ENCODE results near the gene CNTNAP2. TPM values are rescaled to one million over a fixed set of nuclear protein-coding genes. Genes with fewer than 3 reads are reported as not detected.

Gene CNTNAP2
- total and polyA plus RNA-seq, 9 of the 15 experiments (the other 6 are each of a cell fraction or from before 2014, with no cell fraction given), result 0.04 to 0.62 (median 0.09) TPM; not detected in 4

DNA sequence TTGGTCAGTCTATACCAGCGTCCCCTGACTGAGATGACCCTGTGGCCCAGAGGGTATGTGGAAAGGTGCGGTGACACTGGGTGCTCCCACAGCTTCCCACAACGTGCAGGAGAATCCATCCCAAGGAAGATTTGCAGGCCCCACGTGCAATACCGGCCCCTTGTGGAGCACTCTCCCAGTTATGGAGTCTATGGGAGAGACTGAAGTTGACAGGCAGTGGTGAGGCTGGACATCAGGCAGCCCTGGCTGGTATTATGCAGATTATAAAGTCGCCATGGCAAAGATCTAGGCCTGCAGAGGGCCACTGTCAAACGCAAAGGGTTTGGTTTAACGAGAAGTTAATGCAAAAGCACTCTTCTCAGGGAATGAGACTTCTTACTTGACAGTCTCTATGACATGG, 2039.2 kb downstream of the CNTNAP2 start:
- TF ChIP-seq, protein P1, sequence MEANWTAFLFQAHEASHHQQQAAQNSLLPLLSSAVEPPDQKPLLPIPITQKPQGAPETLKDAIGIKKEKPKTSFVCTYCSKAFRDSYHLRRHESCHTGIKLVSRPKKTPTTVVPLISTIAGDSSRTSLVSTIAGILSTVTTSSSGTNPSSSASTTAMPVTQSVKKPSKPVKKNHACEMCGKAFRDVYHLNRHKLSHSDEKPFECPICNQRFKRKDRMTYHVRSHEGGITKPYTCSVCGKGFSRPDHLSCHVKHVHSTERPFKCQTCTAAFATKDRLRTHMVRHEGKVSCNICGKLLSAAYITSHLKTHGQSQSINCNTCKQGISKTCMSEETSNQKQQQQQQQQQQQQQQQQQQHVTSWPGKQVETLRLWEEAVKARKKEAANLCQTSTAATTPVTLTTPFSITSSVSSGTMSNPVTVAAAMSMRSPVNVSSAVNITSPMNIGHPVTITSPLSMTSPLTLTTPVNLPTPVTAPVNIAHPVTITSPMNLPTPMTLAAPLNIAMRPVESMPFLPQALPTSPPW (CRISPR knock-in tag; IDR thresholded peaks at IDR 0.05), result no peak
- TF ChIP-seq, protein P2, sequence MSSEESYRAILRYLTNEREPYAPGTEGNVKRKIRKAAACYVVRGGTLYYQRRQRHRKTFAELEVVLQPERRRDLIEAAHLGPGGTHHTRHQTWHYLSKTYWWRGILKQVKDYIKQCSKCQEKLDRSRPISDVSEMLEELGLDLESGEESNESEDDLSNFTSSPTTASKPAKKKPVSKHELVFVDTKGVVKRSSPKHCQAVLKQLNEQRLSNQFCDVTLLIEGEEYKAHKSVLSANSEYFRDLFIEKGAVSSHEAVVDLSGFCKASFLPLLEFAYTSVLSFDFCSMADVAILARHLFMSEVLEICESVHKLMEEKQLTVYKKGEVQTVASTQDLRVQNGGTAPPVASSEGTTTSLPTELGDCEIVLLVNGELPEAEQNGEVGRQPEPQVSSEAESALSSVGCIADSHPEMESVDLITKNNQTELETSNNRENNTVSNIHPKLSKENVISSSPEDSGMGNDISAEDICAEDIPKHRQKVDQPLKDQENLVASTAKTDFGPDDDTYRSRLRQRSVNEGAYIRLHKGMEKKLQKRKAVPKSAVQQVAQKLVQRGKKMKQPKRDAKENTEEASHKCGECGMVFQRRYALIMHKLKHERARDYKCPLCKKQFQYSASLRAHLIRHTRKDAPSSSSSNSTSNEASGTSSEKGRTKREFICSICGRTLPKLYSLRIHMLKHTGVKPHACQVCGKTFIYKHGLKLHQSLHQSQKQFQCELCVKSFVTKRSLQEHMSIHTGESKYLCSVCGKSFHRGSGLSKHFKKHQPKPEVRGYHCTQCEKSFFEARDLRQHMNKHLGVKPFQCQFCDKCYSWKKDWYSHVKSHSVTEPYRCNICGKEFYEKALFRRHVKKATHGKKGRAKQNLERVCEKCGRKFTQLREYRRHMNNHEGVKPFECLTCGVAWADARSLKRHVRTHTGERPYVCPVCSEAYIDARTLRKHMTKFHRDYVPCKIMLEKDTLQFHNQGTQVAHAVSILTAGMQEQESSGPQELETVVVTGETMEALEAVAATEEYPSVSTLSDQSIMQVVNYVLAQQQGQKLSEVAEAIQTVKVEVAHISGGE (CRISPR knock-in tag; IDR thresholded peaks at IDR 0.05), result no peak
- TF ChIP-seq KDM2B (CRISPR knock-in tag; IDR thresholded peaks at IDR 0.05), result no peak
- no peak for TF ChIP-seq ESRRA (IDR thresholded peaks at IDR 0.05; ENCODE audit: borderline replicate concordance, low read depth)
- no peak for TF ChIP-seq DDX20 (tag; IDR thresholded peaks at IDR 0.05; ENCODE audit: low read depth)
- TF ChIP-seq L3MBTL2 (IDR thresholded peaks at IDR 0.05), result no peak
- H3K27ac ChIP-seq (ENCODE audit: extremely low read depth, low read depth, low read length), result no peak overlapping the region
- H3K4me3 ChIP-seq, result no peak overlapping the region
- no peak overlapping the region for H3K4me2 ChIP-seq (ENCODE audit: insufficient read depth, low read length)
- no peaks in the 10 kb centered on the region for H3K9me1 ChIP-seq (ENCODE audit: control insufficient read depth, insufficient read depth, low read length)
- no peak for FAIRE-seq
- H3K9ac ChIP-seq (ENCODE audit: insufficient read depth in 1 of 2, low read depth in 2 of 2, low read length in 2 of 2), result no peak overlapping the region
- ChIA-PET POLR2A (no interaction called here), CTCF (ENCODE audit: low intra/inter-chr PET ratio) (no interaction called here)
- H3K36me3 ChIP-seq (ENCODE audit: control insufficient read depth, insufficient read depth, low read length), result no peaks in the 10 kb centered on the region
- no peaks in the 10 kb centered on the region for H3K4me1 ChIP-seq (replicated peaks in 1 of 2; ENCODE audit: control insufficient read depth in 2 of 2, insufficient read depth in 2 of 2, low read length in 2 of 2)
- no peak for DNase-seq (ENCODE audit: extremely low read depth in 1 of 4, low spot score in 3 of 4)
- no peaks in the 10 kb centered on the region for H3K79me2 ChIP-seq (ENCODE audit: control insufficient read depth, insufficient read depth, low read length)
- peak; percentile 53 for ATAC-seq
- no TSS peak for BruUV-seq (replicated peaks)
- intact Hi-C loops (cut with micrococcal nuclease) (no loop called here), in situ Hi-C loops (cut with MboI) (no loop called here)
- H4K20me1 ChIP-seq (replicated peaks; ENCODE audit: control insufficient read depth, insufficient read depth, low read length), result no peaks in the 10 kb centered on the region
- WGBS (ENCODE audit: insufficient coverage, low coverage, missing lambda C conversion rate), result 4% methylated on average over 8 of the region's 8 CpGs
- H3K9me3 ChIP-seq (replicated peaks; ENCODE audit: control insufficient read depth, insufficient read depth, low read depth, low read length), result no peaks in the 10 kb centered on the region
- H3K27me3 ChIP-seq (ENCODE audit: control insufficient read depth in 2 of 2, insufficient read depth in 2 of 2, low read length in 2 of 2), result no peaks in the 10 kb centered on the region
- H2AFZ ChIP-seq (ENCODE audit: low read depth, low read length), result peak overlapping the region; percentile 18; the same call in 1 of the 2 replicates
